B cell (primary cell): ENCODE measurements around the gene RPGR. TPM values are rescaled to one million over a fixed set of nuclear protein-coding genes. Genes with fewer than 3 reads are reported as not detected.

ENCODE experiments used
- ATAC-seq: fragments of 200-7000 bp; cut with Tn5 transposase; one replicate; pipeline ENCODE4 v1.10.0; 2021; ENCODE audit warnings: low read depth, mild to moderate bottlenecking, moderate number of reproducible peaks, moderate library complexity
- CTCF ChIA-PET: fragments of 350-600 bp; sonication (Branson Sonifier 250); formaldehyde crosslinking; loops from one replicate; lab custom pipeline; 2021; ENCODE audit warnings: antibody characterized with exemption, inconsistent platforms; lab: Charles Lee
- POLR2A ChIA-PET: fragments of 350-600 bp; sonication (Branson Sonifier 250); formaldehyde crosslinking; loops from one replicate; lab custom pipeline; 2021; ENCODE audit warnings: antibody characterized with exemption; lab: Charles Lee
- DNase-seq: peaks from one replicate; pipeline ENCODE4 v3.0.0; 2013
- H2AFZ ChIP-seq: 2 replicates; pipeline ENCODE4 v1.6.1; 2012; ENCODE audit warnings: mild to moderate bottlenecking, low read depth, low read length; ENCODE audit not compliant: insufficient read depth, poor library complexity, severe bottlenecking
- H3K27ac ChIP-seq, 2 donors: 1 replicate in 1 of 2; 2 replicates in 1 of 2; pipeline ENCODE4 v1.5.1; 2012 to 2013; ENCODE audit warnings: low read length in 2 of 2, mild to moderate bottlenecking in 2 of 2, moderate library complexity in 1 of 2
- H3K27me3 ChIP-seq, 4 experiments: fragments of 200-600 bp in 1 of 4; sonication (generic) in 1 of 4; replicated peaks in 1 of 4; 1 replicate in 2 of 4; 2 replicates in 2 of 4; pipeline versions ENCODE4 v1.6.1 to v1.7.0; 2013 to 2016; ENCODE audit warnings: low read length in 3 of 4, mild to moderate bottlenecking in 2 of 4, mixed read lengths in 1 of 4, moderate library complexity in 1 of 4; ENCODE audit not compliant: insufficient read depth in 4 of 4, control insufficient read depth in 3 of 4; ENCODE audit errors: control extremely low read depth in 1 of 4
- H3K36me3 ChIP-seq, 2 experiments: replicated peaks in 1 of 2; 1 replicate in 1 of 2; 2 replicates in 1 of 2; pipeline versions ENCODE4 v1.6.1 to v1.7.1; 2013; ENCODE audit warnings: low read length in 1 of 2; ENCODE audit not compliant: insufficient read depth in 2 of 2, control insufficient read depth in 1 of 2; ENCODE audit errors: control extremely low read depth in 1 of 2, extremely low read depth in 1 of 2
- H3K4me1 ChIP-seq, 2 donors: fragments of 200-600 bp in 1 of 2; sonication (generic) in 1 of 2; 1 replicate in 1 of 2; 2 replicates in 1 of 2; pipeline versions ENCODE4 v1.5.1 to v1.6.1; 2013 to 2017; ENCODE audit warnings: low read length in 2 of 2; ENCODE audit not compliant: control insufficient read depth in 2 of 2, insufficient read depth in 2 of 2
- H3K4me2 ChIP-seq: replicated peaks from 2 replicates; pipeline ENCODE3; 2012; ENCODE audit warnings: mild to moderate bottlenecking, low read depth, low read length; ENCODE audit not compliant: poor library complexity, severe bottlenecking
- H3K4me3 ChIP-seq, 5 experiments: fragments of 200-600 bp in 1 of 5; sonication (generic) in 1 of 5; 1 replicate in 3 of 5; 2 replicates in 2 of 5; pipeline versions ENCODE4 v1.5.1 to v1.7.0; 2011 to 2016; ENCODE audit warnings: low read length in 4 of 5, mild to moderate bottlenecking in 4 of 5, low read depth in 2 of 5, control low read depth in 1 of 5, moderate library complexity in 1 of 5; ENCODE audit not compliant: insufficient read depth in 1 of 5; ENCODE audit errors: control extremely low read depth in 1 of 5, extremely low read depth in 1 of 5
- H3K79me2 ChIP-seq: fragments of 200-600 bp; sonication (generic); one replicate; pipeline ENCODE4 v1.6.0; 2016; ENCODE audit warnings: low read length; ENCODE audit not compliant: control insufficient read depth, insufficient read depth
- H3K9ac ChIP-seq: fragments of 200-600 bp; sonication (generic); 2 replicates; pipeline ENCODE4 v1.6.1; 2017; ENCODE audit warnings: mild to moderate bottlenecking, low read length, moderate library complexity
- H3K9me3 ChIP-seq, 3 donors: one replicate each; pipeline versions ENCODE4 v1.6.1 to v1.7.1; 2013; ENCODE audit warnings: low read length in 2 of 3; ENCODE audit not compliant: control insufficient read depth in 2 of 3, insufficient read depth in 1 of 3; ENCODE audit errors: control extremely low read depth in 1 of 3
- H4K20me1 ChIP-seq: 2 replicates; pipeline ENCODE4 v1.6.0; 2012; ENCODE audit warnings: mild to moderate bottlenecking, low read length; ENCODE audit not compliant: insufficient read depth, control insufficient read depth, poor library complexity, severe bottlenecking
- H3K27ac Mint-ChIP-seq: one replicate; pipeline ENCODE4 v1.8.0; 2021; ENCODE audit warnings: mixed read lengths
- H3K27me3 Mint-ChIP-seq: one replicate; pipeline ENCODE4 v1.8.0; 2021; ENCODE audit warnings: mixed read lengths
- H3K4me1 Mint-ChIP-seq: one replicate; pipeline ENCODE4 v1.8.0; 2021; ENCODE audit warnings: mixed read lengths
- H3K4me3 Mint-ChIP-seq: one replicate; pipeline ENCODE4 v1.8.0; 2021; ENCODE audit warnings: mixed read lengths
- H3K9me3 Mint-ChIP-seq: one replicate; pipeline ENCODE4 v1.8.0; 2022; ENCODE audit warnings: mixed read lengths; ENCODE audit not compliant: insufficient read depth
- EZH2 ChIP-seq: IDR thresholded peaks from 2 replicates; pipeline ENCODE4 v1.6.1; 2012; ENCODE audit warnings: borderline replicate concordance, low read depth, mild to moderate bottlenecking, moderate library complexity, low read length; ENCODE audit not compliant: insufficient read depth, poor library complexity, severe bottlenecking
- WGBS: methylation state at CpG from one replicate; pipeline ENCODE4 v1.1.5; 2013; ENCODE audit warnings: missing lambda C conversion rate; ENCODE audit not compliant: insufficient coverage; 5-methylcytosine and 5-hydroxymethylcytosine counted together
- intact Hi-C: fragments of 100-400 bp; cut with micrococcal nuclease; formaldehyde crosslinking; loops from one replicate; pipeline ENCODE4 v1.10.0; 2022
- polyA plus RNA-seq: library from polyadenylated mRNA; depleted of rRNA; stranded (reverse); fragments of >200 nt; gene quantifications from 2 replicates; pipeline ENCODE4 v1.2.3, GENCODE V29; 2012
- total RNA-seq, 2 donors: library from RNA; stranded (reverse); fragments of 120-200 nt in 1 of 2; gene quantifications; 1 replicate in 1 of 2; 2 replicates in 1 of 2; pipeline versions ENCODE4 v1.2.3 to v1.2.4, GENCODE V29; 2013 to 2022
- TF ChIP-seq, protein P1 (sequence below): fragments of 200-600 bp; IDR thresholded peaks from one replicate; pipeline ENCODE4 v1.8.0; 2022; ENCODE audit warnings: antibody characterized with exemption, mild to moderate bottlenecking

Gene RPGR
- total and polyA plus RNA-seq, 2 donors (not counting 1 experiment from before 2014, with no cell fraction given) = 4.2 to 26.8 TPM

DNA sequence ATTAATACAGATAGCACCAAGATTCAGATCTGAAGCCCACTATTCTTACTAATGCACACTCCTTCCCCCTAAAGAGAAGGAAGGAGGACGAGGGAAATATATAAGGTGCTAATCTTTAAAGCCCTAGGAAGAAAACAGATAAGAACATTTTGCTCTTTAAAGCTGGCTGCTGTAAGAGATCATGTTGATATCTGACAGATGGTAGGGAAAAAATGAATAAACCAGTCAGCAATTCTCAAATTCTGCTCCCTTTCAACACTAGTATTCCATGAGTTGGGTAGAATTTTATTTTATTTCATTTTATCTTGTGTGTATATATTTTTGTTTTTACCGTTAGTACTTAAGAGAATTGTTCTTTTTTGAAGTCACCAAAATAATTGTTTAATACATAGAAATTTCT is 44.3 kb upstream of the RPGR start:
- H4K20me1 ChIP-seq = no peaks in the 10 kb centered on the region
- peaks cover 0 to 3% (median 0%) of the 10 kb centered on the region in 4 experiments for H3K27me3 ChIP-seq
- no peak overlapping the region for H3K9ac ChIP-seq
- H3K4me3 Mint-ChIP-seq = no peak overlapping the region
- H3K27ac ChIP-seq = no peak overlapping the region
- ATAC-seq (no peak), DNase-seq (no peak)
- peaks cover 6% of the 10 kb centered on the region for H3K27me3 Mint-ChIP-seq
- H3K4me1 Mint-ChIP-seq = no peaks in the 10 kb centered on the region
- no peak overlapping the region for H3K4me2 ChIP-seq
- no peak overlapping the region for H3K4me3 ChIP-seq
- H3K4me1 ChIP-seq = no peaks in the 10 kb centered on the region
- no peaks in the 10 kb centered on the region for H3K9me3 Mint-ChIP-seq
- CTCF ChIA-PET = no interaction called here
- H3K79me2 ChIP-seq = no peaks in the 10 kb centered on the region
- no peak overlapping the region for H3K27ac Mint-ChIP-seq
- TF ChIP-seq, protein P1, sequence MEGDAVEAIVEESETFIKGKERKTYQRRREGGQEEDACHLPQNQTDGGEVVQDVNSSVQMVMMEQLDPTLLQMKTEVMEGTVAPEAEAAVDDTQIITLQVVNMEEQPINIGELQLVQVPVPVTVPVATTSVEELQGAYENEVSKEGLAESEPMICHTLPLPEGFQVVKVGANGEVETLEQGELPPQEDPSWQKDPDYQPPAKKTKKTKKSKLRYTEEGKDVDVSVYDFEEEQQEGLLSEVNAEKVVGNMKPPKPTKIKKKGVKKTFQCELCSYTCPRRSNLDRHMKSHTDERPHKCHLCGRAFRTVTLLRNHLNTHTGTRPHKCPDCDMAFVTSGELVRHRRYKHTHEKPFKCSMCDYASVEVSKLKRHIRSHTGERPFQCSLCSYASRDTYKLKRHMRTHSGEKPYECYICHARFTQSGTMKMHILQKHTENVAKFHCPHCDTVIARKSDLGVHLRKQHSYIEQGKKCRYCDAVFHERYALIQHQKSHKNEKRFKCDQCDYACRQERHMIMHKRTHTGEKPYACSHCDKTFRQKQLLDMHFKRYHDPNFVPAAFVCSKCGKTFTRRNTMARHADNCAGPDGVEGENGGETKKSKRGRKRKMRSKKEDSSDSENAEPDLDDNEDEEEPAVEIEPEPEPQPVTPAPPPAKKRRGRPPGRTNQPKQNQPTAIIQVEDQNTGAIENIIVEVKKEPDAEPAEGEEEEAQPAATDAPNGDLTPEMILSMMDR = no peak
- TF ChIP-seq EZH2 = no peak
- H3K9me3 ChIP-seq = no peaks in the 10 kb centered on the region
- POLR2A ChIA-PET = no interaction called here
- no peaks in the 10 kb centered on the region for H3K36me3 ChIP-seq
- intact Hi-C loops = no loop called here
- no CpG with 5 or more reads among the region's 2 CpGs for WGBS
- H2AFZ ChIP-seq = no peak overlapping the region

DNA sequence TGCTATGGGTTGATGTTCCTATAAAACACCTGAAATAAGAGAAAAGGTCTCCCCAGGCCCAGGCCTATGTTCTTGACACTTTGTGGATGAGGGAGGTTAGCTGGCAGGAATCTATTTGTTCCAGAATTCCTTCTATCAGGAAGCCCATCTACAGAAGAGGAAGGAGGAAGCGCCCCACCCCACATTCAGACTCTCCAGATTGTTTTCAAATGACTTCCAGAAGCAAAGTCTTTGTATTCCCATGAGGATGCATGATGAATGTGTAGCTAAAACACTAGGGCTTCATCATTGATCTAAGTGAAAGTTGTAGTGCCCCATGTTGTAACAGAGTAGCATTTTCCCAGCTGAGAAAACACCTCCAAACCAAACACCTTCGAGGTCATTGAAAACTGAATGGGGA is 41.5 kb upstream of the RPGR start:
- Histone ChIP-seq H2AFZ (no peak overlapping the region), H3K9me3 (no peaks in the 10 kb centered on the region), H3K27me3 (peaks cover 0 to 3% (median 0%) of the 10 kb centered on the region in 4 experiments), H3K9ac (no peak overlapping the region), H3K27ac (no peak overlapping the region), H4K20me1 (no peaks in the 10 kb centered on the region), H3K4me3 (no peak overlapping the region), H3K4me2 (no peak overlapping the region), H3K36me3 (no peaks in the 10 kb centered on the region), H3K4me1 (no peaks in the 10 kb centered on the region), H3K79me2 (no peaks in the 10 kb centered on the region)
- Mint-ChIP-seq H3K4me1 (no peaks in the 10 kb centered on the region), H3K4me3 (no peak overlapping the region), H3K27ac (no peak overlapping the region), H3K9me3 (no peaks in the 10 kb centered on the region), H3K27me3 (peaks cover 6% of the 10 kb centered on the region)
- DNase-seq (no peak), ATAC-seq (no peak)
- intact Hi-C loops = no loop called here
- CTCF ChIA-PET = no interaction called here
- TF ChIP-seq, protein P1 = no peak
- no peak for TF ChIP-seq EZH2
- WGBS = no CpG with 5 or more reads among the region's 2 CpGs
- POLR2A ChIA-PET = no interaction called here
